H1 (cell line): ENCODE data around the gene CHRD. TPM values are rescaled to one million over a fixed set of nuclear protein-coding genes. Genes with fewer than 3 reads are reported as not detected.

ENCODE experiments used
- ASH2L ChIP-seq: fragments of 200-600, 300-600 bp; sonication (generic); IDR thresholded peaks from one replicate; pipeline ENCODE4 v1.7.1; 2017; ENCODE audit warnings: low read length
- EZH2 ChIP-seq: fragments of 200-600 bp; sonication (generic); IDR thresholded peaks from 2 replicates; pipeline ENCODE4 v1.7.1; 2012; ENCODE audit warnings: low read depth, mild to moderate bottlenecking, moderate library complexity, low read length, inconsistent platforms; ENCODE audit not compliant: severe bottlenecking
- POLR2AphosphoS5 ChIP-seq: IDR thresholded peaks from 2 replicates; pipeline ENCODE4 v1.6.1; 2011; ENCODE audit warnings: low read depth, low read length
- SP1 ChIP-seq: IDR thresholded peaks from 2 replicates; pipeline ENCODE4 v1.6.1; 2011; ENCODE audit warnings: low read depth, low read length
- SP2 ChIP-seq: IDR thresholded peaks from 2 replicates; pipeline ENCODE4 v1.6.1; 2012; ENCODE audit warnings: mild to moderate bottlenecking, low read length, inconsistent platforms
- SRF ChIP-seq: IDR thresholded peaks from 2 replicates; pipeline ENCODE4 v1.6.1; 2011; ENCODE audit warnings: mild to moderate bottlenecking, low read depth, low read length, moderate library complexity
- polyA plus RNA-seq, 7 experiments: library from polyadenylated mRNA; depleted of rRNA in 3 of 7; stranded (reverse) in 5 of 7; unstranded in 2 of 7; fragments of >200 nt in 5 of 7; fragments of 200-250 nt in 2 of 7; gene quantifications; 1 replicate in 5 of 7; 2 replicates in 1 of 7; 4 replicates in 1 of 7; pipeline versions ENCODE4 v1.2.1 to v1.2.3, GENCODE V29; 2011 to 2013; ENCODE audit warnings: missing spikeins in 2 of 7, mixed read lengths in 2 of 7
- total RNA-seq: library from RNA; stranded (reverse); fragmentation: NEBNext Ultra II Directional; extraction: Animal tissue kit (Norgen Biotek cat#: 25700); gene quantifications from 2 replicates; pipeline ENCODE4 v1.2.1, GENCODE V29; 2021
- TF ChIP-seq, protein P1 (sequence below): fragments of 300-600 bp; sonication (generic); IDR thresholded peaks from 2 replicates; pipeline ENCODE4 v1.7.1; 2012; ENCODE audit warnings: low read length, moderate library complexity, mild to moderate bottlenecking, inconsistent platforms; ENCODE audit not compliant: insufficient replicate concordance

The CHRD gene
- total and polyA plus RNA-seq, 2 of the 8 experiments (the other 6 are each of a cell fraction or from before 2014, with no cell fraction given), result 0.62 to 0.86 TPM

- TF ChIP-seq, protein P1, sequence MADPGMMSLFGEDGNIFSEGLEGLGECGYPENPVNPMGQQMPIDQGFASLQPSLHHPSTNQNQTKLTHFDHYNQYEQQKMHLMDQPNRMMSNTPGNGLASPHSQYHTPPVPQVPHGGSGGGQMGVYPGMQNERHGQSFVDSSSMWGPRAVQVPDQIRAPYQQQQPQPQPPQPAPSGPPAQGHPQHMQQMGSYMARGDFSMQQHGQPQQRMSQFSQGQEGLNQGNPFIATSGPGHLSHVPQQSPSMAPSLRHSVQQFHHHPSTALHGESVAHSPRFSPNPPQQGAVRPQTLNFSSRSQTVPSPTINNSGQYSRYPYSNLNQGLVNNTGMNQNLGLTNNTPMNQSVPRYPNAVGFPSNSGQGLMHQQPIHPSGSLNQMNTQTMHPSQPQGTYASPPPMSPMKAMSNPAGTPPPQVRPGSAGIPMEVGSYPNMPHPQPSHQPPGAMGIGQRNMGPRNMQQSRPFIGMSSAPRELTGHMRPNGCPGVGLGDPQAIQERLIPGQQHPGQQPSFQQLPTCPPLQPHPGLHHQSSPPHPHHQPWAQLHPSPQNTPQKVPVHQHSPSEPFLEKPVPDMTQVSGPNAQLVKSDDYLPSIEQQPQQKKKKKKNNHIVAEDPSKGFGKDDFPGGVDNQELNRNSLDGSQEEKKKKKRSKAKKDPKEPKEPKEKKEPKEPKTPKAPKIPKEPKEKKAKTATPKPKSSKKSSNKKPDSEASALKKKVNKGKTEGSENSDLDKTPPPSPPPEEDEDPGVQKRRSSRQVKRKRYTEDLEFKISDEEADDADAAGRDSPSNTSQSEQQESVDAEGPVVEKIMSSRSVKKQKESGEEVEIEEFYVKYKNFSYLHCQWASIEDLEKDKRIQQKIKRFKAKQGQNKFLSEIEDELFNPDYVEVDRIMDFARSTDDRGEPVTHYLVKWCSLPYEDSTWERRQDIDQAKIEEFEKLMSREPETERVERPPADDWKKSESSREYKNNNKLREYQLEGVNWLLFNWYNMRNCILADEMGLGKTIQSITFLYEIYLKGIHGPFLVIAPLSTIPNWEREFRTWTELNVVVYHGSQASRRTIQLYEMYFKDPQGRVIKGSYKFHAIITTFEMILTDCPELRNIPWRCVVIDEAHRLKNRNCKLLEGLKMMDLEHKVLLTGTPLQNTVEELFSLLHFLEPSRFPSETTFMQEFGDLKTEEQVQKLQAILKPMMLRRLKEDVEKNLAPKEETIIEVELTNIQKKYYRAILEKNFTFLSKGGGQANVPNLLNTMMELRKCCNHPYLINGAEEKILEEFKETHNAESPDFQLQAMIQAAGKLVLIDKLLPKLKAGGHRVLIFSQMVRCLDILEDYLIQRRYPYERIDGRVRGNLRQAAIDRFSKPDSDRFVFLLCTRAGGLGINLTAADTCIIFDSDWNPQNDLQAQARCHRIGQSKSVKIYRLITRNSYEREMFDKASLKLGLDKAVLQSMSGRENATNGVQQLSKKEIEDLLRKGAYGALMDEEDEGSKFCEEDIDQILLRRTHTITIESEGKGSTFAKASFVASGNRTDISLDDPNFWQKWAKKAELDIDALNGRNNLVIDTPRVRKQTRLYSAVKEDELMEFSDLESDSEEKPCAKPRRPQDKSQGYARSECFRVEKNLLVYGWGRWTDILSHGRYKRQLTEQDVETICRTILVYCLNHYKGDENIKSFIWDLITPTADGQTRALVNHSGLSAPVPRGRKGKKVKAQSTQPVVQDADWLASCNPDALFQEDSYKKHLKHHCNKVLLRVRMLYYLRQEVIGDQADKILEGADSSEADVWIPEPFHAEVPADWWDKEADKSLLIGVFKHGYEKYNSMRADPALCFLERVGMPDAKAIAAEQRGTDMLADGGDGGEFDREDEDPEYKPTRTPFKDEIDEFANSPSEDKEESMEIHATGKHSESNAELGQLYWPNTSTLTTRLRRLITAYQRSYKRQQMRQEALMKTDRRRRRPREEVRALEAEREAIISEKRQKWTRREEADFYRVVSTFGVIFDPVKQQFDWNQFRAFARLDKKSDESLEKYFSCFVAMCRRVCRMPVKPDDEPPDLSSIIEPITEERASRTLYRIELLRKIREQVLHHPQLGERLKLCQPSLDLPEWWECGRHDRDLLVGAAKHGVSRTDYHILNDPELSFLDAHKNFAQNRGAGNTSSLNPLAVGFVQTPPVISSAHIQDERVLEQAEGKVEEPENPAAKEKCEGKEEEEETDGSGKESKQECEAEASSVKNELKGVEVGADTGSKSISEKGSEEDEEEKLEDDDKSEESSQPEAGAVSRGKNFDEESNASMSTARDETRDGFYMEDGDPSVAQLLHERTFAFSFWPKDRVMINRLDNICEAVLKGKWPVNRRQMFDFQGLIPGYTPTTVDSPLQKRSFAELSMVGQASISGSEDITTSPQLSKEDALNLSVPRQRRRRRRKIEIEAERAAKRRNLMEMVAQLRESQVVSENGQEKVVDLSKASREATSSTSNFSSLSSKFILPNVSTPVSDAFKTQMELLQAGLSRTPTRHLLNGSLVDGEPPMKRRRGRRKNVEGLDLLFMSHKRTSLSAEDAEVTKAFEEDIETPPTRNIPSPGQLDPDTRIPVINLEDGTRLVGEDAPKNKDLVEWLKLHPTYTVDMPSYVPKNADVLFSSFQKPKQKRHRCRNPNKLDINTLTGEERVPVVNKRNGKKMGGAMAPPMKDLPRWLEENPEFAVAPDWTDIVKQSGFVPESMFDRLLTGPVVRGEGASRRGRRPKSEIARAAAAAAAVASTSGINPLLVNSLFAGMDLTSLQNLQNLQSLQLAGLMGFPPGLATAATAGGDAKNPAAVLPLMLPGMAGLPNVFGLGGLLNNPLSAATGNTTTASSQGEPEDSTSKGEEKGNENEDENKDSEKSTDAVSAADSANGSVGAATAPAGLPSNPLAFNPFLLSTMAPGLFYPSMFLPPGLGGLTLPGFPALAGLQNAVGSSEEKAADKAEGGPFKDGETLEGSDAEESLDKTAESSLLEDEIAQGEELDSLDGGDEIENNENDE, result no peak
- TF ChIP-seq EZH2 (no peak), SP2 (no peak), ASH2L (no peak), POLR2AphosphoS5 (no peak), SRF (no peak), SP1 (no peak)
- TF ChIP-seq, all 59 proteins: peak for 0
These were observed 25.5 kb downstream of the CHRD start (continued) for GRCh38 chr3:184405075-184406030.
